HG03039 (cell line): ENCODE results near the gene HSD17B4.
"Not testable (repeated sequence)": the region's sequence is repeated elsewhere in the genome, so short reads cannot be mapped to it uniquely, and the experiment has no call there.

Source experiments
- ATAC-seq: cut with Tn5 transposase; IDR thresholded peaks from one replicate; pipeline ENCODE4 v1.9.1; 2021; ENCODE audit warnings: mild to moderate bottlenecking, moderate library complexity; ENCODE audit not compliant: unreplicated experiment

HSD17B4 gene

GRCh38 chr5:119476341-119476740 lies 24.0 kb downstream of the HSD17B4 start:
- ATAC-seq = no peak

- ATAC-seq = no peak
Observed at GRCh38 chr5:119478781-119479180, 26.5 kb downstream of the HSD17B4 start.

DNA sequence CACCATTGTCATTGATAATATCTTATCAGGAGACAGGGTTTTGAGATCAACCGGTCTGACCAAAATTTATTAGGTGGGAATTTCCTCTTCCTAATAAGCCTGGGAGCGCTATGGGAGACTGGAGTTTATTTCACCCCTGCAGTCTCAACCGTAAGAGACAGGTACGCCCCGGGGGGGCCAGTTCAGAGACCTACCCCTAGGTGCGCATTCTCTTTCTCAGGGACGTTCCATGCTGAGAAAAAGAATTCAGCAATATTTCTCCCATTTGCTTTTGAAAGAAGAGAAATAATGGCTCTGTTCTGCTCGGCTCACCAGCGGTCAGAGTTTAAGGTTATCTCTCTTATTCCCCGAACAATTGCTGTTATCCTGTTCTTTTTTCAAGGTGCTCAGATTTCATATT lies 28.3 kb downstream of the HSD17B4 start:
- ATAC-seq = not testable (repeated sequence)

DNA sequence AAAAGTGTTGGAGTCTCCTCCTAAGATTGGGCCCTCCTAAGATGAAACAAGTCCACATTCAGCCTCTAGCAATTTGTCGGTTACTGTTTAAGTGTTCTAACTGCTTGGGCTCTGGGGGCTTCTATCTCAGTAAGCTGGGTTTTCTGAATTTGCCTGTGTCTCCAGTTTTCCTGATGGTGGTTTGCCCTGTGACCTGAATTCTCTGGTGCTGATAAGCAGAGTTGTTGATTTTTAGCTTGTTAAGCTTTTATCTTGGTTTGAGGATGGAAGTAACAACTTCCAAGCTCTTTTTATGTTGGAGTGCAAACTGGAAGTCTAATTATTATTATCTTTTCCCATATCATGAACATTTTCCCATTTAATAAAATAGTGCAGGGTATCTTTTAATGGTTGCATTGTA lies 30.9 kb downstream of the HSD17B4 start:
- ATAC-seq = no peak

- ATAC-seq = no peak
Observed at GRCh38 chr5:119484884-119485283, 32.6 kb downstream of the HSD17B4 start.

DNA sequence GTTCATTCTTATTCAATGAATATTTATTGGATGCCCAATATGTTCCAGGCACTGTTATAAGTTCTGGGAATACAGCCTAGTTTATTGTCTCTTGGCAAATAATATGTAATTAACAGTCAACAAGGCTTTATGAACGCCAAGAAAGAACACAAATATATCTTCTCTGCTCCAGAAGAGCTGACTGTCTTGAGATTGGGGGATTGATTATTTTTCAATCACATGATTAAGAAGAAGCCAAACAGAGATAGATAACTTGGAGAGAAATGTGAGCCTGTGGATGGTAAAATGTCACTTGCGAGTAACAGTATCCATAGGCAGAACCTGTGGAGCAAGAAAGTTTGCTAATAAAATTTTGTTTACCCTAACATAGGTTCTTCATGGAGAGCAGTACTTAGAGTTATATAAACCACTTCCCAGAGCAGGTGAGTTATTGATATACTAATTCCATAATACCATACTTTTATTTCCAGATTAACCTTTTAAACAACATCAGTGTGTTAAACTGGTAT lies 49.4 kb downstream of the HSD17B4 start:
- no peak for ATAC-seq

GRCh38 chr5:119503939-119504338 lies 51.6 kb downstream of the HSD17B4 start:
- ATAC-seq = not testable (repeated sequence)

GRCh38 chr5:119512277-119512676 lies 60.0 kb downstream of the HSD17B4 start:
- no peak for ATAC-seq

DNA sequence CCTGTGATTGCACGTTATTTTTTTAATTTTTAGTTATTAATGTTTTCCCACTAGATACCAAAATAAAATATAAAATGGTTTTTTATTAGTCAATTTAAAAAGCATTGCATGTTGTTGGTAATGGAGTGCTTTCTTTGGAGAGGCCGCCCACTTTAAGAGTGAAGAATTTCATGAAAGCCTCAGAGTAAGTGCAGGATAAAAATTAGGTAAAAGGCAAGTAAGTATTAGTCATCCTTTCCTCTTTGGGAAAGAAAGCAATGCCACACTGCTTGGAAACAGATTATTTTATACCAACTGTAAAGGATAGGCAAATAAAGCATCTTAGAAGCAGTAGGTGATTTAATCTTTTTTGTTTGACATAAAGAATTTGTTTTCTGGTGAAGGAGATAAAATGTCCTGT lies 62.9 kb downstream of the HSD17B4 start:
- ATAC-seq = no peak

DNA sequence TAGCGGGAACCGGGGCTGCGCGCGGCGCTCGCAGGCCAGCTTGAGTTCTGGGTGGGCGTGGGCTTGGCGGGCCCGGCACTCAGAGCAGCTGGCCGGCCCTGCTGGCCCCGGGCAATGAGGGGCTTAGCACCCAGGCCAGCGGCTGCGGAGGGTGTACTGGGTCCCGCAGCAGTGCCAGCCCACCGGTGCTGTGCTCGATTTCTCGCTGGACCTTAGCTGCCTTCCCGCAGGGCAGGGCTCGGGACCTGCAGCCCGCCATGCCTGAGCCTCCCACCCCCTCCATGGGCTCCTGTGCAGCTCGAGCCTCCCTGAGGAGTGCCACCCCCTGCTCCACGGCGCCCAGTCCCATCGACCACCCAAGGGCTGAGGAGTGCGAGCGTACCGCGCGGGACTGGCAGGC lies 64.8 kb downstream of the HSD17B4 start:
- ATAC-seq = not testable (repeated sequence)

GRCh38 chr5:119521232-119521631 lies 68.9 kb downstream of the HSD17B4 start:
- no peak for ATAC-seq

- ATAC-seq = no peak
Observed at GRCh38 chr5:119522841-119523240, 70.5 kb downstream of the HSD17B4 start.

DNA sequence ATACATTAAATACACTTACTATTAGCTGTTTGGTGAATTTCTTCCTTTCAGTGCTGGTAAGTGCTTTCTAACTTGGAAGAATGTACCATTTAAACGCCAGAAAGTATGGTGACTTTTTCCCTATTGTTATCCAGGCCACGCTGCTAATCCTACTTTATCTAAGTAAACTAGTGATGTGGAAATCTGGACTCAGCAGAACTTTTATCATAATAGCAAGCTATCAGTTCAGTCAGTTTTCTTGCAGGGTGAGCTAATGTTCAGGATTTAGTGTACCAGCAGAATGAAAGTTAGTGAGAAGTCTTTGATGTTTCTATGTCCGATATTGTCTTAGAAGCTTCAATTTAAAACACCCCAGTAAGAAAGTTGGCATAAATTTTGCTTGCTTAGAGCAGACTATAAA lies 72.2 kb downstream of the HSD17B4 start:
- ATAC-seq = no peak

- no peak for ATAC-seq
Observed at GRCh38 chr5:119527351-119527750, 75.1 kb downstream of the HSD17B4 start.

GRCh38 chr5:119529811-119530210 lies 77.5 kb downstream of the HSD17B4 start:
- ATAC-seq = no peak

DNA sequence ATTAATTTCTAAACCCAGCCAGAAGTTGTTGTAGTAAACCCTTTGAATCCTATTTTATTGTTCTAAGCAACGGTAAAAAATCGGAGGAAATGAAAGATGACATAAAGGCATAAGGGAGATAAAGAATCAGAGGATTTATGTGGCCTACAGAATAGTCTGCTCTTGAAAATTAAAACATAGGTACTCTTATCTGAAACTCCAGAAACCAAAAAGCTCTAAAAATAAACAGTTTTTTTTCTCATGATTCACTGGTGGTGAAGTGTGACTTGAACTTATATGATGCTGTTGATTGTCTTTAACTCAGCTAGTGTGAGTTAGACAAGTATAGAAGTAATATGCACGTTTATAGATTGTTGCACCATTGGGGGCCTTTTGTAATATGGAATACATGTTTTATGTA lies 80.3 kb downstream of the HSD17B4 start:
- no peak for ATAC-seq

DNA sequence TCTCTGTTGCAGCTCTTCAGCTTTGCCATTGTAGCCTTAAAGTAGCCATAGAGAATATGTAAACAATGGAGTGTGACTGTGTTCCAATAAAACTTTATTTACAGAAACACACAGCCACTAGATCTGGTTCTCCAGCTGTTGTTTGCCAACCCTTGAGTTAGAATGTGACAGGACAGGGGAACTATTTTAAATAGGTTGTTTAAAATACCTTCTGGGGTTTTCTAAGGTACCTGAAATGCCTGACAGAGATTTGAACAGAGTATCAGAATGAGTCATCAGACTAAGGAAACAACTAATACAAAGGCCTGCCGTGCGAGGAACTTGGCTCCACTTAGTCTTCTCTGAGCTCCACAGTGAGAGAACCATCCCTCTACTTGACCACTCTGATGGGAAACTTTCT lies 85.4 kb downstream of the HSD17B4 start:
- peak; percentile 100 for ATAC-seq

DNA sequence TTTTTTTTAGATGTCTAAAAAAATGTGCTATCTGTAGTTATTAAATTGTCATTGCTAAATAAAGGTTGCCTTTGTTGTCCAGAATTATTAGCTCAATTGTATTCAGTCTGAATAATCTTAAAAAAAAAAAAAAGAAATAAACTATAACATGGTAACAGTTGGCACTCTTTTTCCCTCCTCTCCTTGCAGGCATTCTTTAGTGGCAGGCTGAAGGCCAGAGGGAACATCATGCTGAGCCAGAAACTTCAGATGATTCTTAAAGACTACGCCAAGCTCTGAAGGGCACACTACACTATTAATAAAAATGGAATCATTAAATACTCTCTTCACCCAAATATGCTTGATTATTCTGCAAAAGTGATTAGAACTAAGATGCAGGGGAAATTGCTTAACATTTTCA lies 89.4 kb downstream of the HSD17B4 start:
- no peak for ATAC-seq

DNA sequence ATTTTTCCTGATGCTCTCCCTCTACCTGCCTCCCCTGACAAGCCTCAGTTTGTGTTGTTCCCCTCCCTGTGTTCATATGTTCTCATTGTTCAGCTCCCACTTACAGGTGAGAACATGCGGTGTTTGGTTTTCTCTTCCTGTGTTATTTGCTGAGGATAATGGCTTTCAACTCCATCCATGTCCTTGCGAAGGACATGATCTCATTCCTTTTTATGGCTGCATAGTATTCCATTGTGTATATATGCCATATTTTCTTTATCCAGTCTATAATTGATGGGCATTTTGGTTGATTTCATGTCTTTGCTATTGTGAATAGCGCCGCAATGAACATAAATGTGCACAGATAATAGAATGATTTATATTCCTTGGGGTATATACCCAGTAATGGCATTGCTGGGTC lies 99.5 kb downstream of the HSD17B4 start:
- ATAC-seq = no peak

DNA sequence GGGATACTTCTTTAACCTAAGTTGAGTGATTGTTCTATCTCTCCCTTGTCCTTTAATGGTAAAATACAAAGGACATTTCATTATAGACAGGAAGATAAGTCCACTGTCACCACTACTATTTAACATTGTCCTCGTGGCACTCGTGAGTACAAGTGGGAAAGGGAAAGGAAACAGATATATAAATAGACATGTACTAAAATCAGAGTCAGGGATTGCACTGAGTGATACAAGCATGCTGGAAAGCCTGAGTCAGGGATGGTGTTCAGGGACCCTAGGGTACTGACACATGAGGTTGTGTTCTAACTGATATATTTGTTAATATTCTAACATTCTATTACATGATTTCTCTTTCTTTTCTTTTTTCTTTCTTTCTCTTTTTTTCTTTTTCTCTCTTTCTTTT lies 102.3 kb downstream of the HSD17B4 start:
- ATAC-seq = no peak

- no peak for ATAC-seq
Observed at GRCh38 chr5:119570910-119571309, 118.6 kb downstream of the HSD17B4 start.

DNA sequence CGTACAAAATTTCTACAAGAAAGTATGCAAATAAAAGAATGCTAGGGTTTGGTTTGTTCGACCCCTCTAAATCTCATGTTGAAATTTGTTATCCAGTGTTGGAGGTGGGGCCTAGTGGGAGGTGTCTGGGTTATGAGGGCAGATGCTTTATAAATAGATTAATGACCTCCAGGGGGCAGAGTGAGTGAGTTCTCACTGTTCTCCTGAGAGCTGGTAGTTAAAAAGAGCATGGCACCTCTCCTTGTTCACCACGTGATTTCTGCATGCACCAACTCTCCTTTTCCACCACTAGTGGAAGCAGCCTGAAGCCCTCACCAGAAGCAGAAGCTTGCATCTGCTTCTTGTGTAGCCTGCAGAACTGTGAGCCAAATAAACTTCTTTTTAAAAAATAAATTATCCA lies 126.6 kb downstream of the HSD17B4 start:
- ATAC-seq = peak; percentile 74

DNA sequence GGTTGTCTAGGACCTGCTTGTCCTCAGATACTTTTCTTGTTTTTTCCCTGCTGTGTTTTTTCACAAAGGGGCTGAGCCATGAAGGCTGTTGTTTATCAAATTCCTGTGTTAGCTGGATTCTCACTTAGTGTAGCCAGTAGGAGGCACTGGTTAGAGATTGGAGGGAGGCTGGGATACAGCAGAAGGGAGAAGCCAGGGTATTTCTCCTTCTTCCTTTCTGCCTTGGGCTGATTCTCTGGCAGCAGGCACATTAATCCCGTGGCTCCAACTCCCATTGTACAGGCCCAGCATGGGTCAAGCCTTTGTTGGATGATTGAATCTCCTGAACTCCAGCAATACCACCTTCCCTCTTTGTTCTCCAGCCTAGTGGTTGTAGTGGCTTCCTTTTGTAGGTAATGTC lies 130.7 kb downstream of the HSD17B4 start:
- no peak for ATAC-seq

DNA sequence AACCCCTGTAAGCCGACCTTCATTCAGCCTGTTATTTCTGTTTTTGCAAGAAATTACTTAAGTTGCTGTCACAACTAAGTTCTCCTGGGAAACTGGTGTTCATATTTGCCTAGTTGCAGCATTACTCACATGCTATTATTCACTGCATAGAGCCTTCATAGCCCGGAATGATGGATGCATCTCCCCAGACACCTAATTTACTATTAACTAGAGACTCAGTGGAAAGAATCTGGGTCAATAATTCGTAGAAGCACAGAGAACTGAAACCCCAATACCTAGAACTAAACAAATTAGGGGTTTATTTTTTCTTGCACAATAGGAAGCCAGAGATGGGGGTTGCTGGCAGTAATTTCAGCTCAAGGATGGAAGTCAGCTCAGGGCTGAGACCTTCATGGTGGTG lies 131.4 kb downstream of the HSD17B4 start:
- peak; percentile 55 for ATAC-seq
